ENCODE measurements around the gene MRAS.
"Not testable (repeated sequence)": the region's sequence is repeated elsewhere in the genome, so short reads cannot be mapped to it uniquely, and the experiment has no call there.

MRAS gene

GRCh38 chr3:138394156-138394555, 45.8 kb downstream of the MRAS start:
- DNase-seq: peak; percentile 11

- DNase-seq: no peak
Measured at GRCh38 chr3:138394686-138395085, 46.3 kb downstream of the MRAS start.

- DNase-seq: no peak
Measured at GRCh38 chr3:138395865-138396751, 47.7 kb downstream of the MRAS start.

GRCh38 chr3:138396752-138397410, 48.5 kb downstream of the MRAS start:
- DNase-seq: no peak

- no peak for DNase-seq
Measured at GRCh38 chr3:138397983-138398382, 49.6 kb downstream of the MRAS start.

GRCh38 chr3:138398791-138399575, 50.6 kb downstream of the MRAS start:
- no peak for DNase-seq

- no peak for DNase-seq
Measured at GRCh38 chr3:138399766-138400165, 51.4 kb downstream of the MRAS start.

GRCh38 chr3:138400651-138401070, 52.3 kb downstream of the MRAS start:
- no peak for DNase-seq

- DNase-seq: no peak
Measured at GRCh38 chr3:138401834-138402233, 53.5 kb downstream of the MRAS start.

GRCh38 chr3:138404121-138404520, 55.7 kb downstream of the MRAS start:
- DNase-seq: no peak

- DNase-seq: no peak
Measured at GRCh38 chr3:138405001-138405400, 56.6 kb downstream of the MRAS start.

- DNase-seq: no peak
Measured at GRCh38 chr3:138405486-138405885, 57.1 kb downstream of the MRAS start.

- DNase-seq: no peak
Measured at GRCh38 chr3:138406606-138407005, 58.2 kb downstream of the MRAS start.

GRCh38 chr3:138407236-138407907, 59.0 kb downstream of the MRAS start:
- no peak for DNase-seq

GRCh38 chr3:138408751-138409570, 60.6 kb downstream of the MRAS start:
- no peak for DNase-seq

- peak; percentile 27 for DNase-seq
Measured at GRCh38 chr3:138412821-138413551, 64.6 kb downstream of the MRAS start.

- not testable (repeated sequence) for DNase-seq
Measured at GRCh38 chr3:138416236-138416635, 67.9 kb downstream of the MRAS start.

GRCh38 chr3:138417559-138417982, 69.2 kb downstream of the MRAS start:
- DNase-seq: peak; percentile 86

- no peak for DNase-seq
Measured at GRCh38 chr3:138418601-138419206, 70.3 kb downstream of the MRAS start.

GRCh38 chr3:138423316-138423715, 74.9 kb downstream of the MRAS start:
- DNase-seq: no peak

- no peak for DNase-seq
Measured at GRCh38 chr3:138424323-138424722, 75.9 kb downstream of the MRAS start.
